GM12801 (cell line): ENCODE results near the gene TBCD.

Source experiments
- TF ChIP-seq, protein P1 (sequence below): IDR thresholded peaks from one replicate; pipeline ENCODE4 v1.5.1; 2011; ENCODE audit warnings: control low read depth; ENCODE audit not compliant: insufficient read length; ENCODE audit errors: extremely low read depth

Gene TBCD

GRCh38 chr17:82948957-82949356, 197.1 kb downstream of the TBCD start:
- TF ChIP-seq, protein P1, sequence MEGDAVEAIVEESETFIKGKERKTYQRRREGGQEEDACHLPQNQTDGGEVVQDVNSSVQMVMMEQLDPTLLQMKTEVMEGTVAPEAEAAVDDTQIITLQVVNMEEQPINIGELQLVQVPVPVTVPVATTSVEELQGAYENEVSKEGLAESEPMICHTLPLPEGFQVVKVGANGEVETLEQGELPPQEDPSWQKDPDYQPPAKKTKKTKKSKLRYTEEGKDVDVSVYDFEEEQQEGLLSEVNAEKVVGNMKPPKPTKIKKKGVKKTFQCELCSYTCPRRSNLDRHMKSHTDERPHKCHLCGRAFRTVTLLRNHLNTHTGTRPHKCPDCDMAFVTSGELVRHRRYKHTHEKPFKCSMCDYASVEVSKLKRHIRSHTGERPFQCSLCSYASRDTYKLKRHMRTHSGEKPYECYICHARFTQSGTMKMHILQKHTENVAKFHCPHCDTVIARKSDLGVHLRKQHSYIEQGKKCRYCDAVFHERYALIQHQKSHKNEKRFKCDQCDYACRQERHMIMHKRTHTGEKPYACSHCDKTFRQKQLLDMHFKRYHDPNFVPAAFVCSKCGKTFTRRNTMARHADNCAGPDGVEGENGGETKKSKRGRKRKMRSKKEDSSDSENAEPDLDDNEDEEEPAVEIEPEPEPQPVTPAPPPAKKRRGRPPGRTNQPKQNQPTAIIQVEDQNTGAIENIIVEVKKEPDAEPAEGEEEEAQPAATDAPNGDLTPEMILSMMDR: no peak

DNA sequence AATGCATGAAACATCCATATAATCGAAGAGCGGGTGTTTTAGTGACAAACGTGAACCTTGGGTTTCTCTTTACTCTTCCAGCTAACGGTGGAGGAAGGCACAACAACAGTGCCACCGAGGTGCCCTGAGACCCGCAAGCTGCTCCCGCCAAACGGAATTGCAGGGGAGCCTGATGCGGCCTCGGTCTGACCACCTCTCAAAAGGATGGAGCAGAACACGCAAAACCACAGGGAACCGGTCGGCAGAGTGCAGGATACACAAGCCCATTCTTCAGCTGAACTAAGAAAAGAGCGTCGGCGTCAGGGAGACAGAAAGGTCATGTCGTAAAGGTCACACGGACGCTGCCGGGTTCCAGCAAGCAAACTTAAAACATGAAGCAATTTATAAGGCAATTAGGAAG, 197.5 kb downstream of the TBCD start:
- TF ChIP-seq, protein P1: no peak

GRCh38 chr17:82949984-82950383, 198.1 kb downstream of the TBCD start:
- TF ChIP-seq, protein P1: no peak

GRCh38 chr17:82950525-82951102, 198.7 kb downstream of the TBCD start:
- TF ChIP-seq, protein P1: no peak

GRCh38 chr17:82952019-82952418, 200.2 kb downstream of the TBCD start:
- TF ChIP-seq, protein P1: no peak

- TF ChIP-seq, protein P1: no peak
Observed at GRCh38 chr17:82956146-82956725, 204.4 kb downstream of the TBCD start.

- TF ChIP-seq, protein P1: no peak
Observed at GRCh38 chr17:82956726-82957468, 205.0 kb downstream of the TBCD start.
